T47D (cell line): ENCODE results near the gene ASB18.

Source experiments
- DNase-seq, 2 experiments: peaks; one replicate each; pipeline versions ENCODE4 v3.0.0 to v3.0.0-alpha.2; 2011 to 2012; ENCODE audit warnings: low read depth in 1 of 2, low spot score in 1 of 2
- JUND ChIP-seq: IDR thresholded peaks from 2 replicates; pipeline ENCODE4 v1.6.1; 2012; ENCODE audit warnings: low read depth
- in situ Hi-C: cut with HindIII; loops from 2 replicates; pipeline ENCODE4 v1.10.0; 2016; ENCODE audit warnings: low sequenced_read_pairs, low pct_unique_long_range_greater_than_20kb

ASB18 gene

DNA sequence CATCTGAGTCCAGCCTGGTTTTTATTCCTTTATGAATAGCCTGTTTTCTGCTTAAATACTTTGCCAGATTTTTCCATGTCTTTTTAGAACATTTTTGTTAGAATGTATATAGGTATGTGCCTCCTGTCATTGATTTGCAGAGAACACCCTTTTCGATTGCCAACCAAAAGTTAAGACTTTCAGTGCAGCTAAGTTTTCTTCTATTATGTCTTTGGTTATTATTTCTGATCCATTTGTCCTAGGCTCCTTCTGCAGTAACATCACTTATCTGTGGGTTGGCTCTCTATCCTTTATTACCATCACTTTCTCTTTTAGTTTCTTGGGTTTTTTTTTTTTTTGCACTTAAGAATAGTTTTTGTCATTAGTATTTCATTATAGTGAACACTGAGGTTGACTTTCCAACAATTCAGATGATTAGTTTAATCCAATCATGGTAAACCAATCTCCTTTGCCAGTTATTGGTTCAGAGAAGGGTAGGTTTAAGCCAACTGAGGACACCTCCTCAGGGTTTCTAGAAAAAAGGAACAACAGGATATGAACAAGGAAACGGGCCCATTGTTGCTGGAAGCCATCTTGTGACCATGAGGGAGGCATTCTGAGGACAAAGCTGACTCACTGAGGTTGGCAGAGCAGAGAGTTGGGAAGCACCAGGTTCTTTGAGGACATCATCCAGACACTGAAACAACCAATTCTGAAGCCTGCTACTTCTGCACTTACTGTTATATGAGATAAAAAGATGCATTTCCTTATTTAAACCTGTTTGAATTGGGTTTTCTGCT, 58.1 kb downstream of the ASB18 start:
- in situ Hi-C loops: no loop called here
- no peak for TF ChIP-seq JUND
- DNase-seq: no peak

GRCh38 chr2:236204953-236205352, 59.3 kb downstream of the ASB18 start:
- no peak for DNase-seq
- no peak for TF ChIP-seq JUND
- in situ Hi-C loops: no loop called here

GRCh38 chr2:236200378-236200777, 63.8 kb downstream of the ASB18 start:
- DNase-seq: no peak
- no peak for TF ChIP-seq JUND
- in situ Hi-C loops: no loop called here

DNA sequence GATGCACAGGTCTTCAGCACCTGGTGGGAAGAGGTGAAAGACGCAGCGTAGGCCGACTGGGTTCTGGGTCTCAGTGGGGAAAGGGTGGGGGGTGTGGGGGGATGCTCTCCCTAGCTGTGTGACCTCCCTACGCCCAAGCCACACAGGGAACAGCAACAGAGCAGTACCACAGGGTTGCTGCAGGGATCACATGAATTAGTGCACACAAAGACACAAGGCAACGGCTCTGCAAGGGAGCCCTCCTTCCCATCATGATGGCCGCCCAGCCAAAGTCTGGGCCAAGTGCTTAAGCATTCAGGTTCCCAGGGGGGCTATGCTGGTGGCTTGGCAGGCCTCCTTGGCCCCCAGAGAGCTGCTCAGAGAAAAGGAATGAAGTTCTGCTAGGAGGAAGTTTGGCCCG, 67.8 kb downstream of the ASB18 start:
- in situ Hi-C loops: no loop called here
- no peak for DNase-seq
- no peak for TF ChIP-seq JUND

DNA sequence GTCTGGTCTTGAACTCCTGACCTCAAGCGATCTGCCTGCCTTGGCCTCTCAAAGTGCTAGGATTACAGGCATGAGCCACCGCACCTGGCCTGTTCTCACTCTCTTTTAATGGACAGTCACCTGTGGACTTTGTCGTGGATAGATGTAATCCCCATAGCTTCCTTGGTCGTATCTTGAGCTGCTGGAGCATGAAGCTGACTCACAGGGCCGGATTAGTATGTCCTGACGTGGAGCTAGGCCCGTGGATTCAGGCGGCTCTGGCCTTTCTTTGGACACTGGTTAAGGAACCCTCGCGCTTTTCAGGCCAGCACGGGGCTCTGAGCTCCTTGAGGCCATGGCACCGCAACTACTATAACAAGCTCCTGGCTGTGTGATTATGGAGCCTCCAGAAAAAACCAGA, 68.5 kb downstream of the ASB18 start:
- in situ Hi-C loops: no loop called here
- no peak for TF ChIP-seq JUND

GRCh38 chr2:236194786-236195185, 69.4 kb downstream of the ASB18 start:
- DNase-seq: no peak
- no peak for TF ChIP-seq JUND
- in situ Hi-C loops: no loop called here

More for the DNA sequence above, 68.5 kb downstream of the ASB18 start:
- no peak for DNase-seq

DNA sequence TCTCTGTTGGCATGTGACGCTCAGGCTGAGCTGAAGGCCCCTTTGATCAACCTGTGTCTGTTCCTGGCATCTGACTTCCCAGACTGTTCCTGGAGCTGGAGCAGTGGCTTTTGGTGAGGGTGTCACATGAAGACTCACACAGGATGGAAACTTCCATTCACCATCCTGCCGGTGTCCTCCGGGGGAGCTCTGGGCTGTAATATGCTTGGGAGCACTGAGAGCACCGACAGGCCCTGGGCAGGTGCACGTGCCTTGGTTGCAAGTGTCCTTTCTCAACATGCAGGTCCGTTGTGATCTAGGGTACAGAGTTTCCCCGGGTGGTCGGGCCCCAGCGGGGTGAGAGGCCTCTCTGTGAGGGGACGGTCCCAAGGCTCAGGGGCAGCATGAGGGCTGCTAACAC, 71.2 kb downstream of the ASB18 start:
- DNase-seq: peak in 1 of 2 experiments; percentile 36
- TF ChIP-seq JUND: no peak
- in situ Hi-C loops: no loop called here

- in situ Hi-C loops: no loop called here
- DNase-seq: no peak
- TF ChIP-seq JUND: no peak
These were observed 73.5 kb downstream of the ASB18 start for GRCh38 chr2:236190674-236191073.

- in situ Hi-C loops: no loop called here
- TF ChIP-seq JUND: no peak
- no peak for DNase-seq
These were observed 79.5 kb downstream of the ASB18 start for GRCh38 chr2:236184701-236185100.

DNA sequence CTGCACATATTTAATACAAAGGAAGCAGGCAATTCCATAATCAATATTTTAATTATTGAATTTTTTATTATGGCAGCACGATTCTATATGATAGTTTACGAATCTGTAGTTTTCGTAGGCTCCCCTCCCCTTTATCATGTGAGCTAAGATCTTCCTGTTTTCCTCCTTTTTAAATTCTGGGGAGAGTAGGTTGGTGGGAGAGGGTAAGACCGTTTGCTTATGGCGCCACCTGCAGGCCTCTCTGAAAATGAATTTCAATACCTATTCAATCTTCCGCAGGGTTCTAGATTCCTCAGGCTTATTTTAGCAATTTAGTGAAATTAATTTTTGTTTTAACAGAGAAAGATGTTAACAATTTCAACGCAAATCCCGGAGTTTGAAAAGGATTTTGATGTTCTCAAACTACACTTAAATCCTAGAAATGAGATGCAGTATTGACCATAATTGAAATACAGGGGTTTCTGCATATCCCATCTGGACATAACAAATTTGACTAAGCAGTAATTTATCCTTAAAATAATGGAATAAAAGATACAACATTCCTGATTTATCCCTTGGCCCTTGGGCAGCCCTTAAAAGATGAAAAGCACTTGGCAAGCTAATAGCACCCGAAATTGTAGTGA, 83.3 kb downstream of the ASB18 start:
- TF ChIP-seq JUND: no peak
- in situ Hi-C loops: no loop called here
- DNase-seq: peak; percentile 50 to 62

DNA sequence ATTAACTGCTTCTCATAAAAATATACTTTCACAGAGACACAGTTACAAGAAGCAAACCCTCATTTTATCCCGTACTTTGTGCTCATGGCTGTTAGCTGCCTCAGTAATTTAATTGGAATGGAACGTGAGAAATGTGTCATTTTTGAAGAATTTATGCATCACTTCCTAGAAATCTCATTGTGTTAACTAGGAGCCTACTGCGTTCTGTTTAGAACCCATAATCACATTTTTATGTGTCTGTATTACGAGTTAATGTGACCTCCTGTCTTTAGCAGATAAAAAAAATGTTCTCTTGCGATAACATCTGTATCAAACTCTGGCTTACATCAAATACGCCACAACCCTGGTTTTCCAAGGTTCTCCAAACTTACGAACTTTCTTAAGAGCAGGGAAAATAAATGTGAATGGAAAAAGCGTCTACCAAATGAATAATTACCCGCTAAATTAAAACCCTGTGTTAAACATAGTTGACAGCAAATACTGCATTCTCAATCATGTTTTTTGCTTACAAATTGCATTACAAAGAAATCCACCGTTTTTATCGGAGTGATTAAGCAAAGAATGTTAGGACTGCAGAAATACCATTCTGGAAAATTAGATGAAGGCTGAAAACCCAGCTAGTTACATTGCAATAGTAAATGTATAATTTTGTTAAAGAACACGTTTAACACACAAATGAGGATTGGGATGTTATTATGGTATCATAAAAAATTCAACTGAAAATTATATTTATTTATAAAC, 84.0 kb downstream of the ASB18 start:
- DNase-seq: no peak
- in situ Hi-C loops: no loop called here
- no peak for TF ChIP-seq JUND

DNA sequence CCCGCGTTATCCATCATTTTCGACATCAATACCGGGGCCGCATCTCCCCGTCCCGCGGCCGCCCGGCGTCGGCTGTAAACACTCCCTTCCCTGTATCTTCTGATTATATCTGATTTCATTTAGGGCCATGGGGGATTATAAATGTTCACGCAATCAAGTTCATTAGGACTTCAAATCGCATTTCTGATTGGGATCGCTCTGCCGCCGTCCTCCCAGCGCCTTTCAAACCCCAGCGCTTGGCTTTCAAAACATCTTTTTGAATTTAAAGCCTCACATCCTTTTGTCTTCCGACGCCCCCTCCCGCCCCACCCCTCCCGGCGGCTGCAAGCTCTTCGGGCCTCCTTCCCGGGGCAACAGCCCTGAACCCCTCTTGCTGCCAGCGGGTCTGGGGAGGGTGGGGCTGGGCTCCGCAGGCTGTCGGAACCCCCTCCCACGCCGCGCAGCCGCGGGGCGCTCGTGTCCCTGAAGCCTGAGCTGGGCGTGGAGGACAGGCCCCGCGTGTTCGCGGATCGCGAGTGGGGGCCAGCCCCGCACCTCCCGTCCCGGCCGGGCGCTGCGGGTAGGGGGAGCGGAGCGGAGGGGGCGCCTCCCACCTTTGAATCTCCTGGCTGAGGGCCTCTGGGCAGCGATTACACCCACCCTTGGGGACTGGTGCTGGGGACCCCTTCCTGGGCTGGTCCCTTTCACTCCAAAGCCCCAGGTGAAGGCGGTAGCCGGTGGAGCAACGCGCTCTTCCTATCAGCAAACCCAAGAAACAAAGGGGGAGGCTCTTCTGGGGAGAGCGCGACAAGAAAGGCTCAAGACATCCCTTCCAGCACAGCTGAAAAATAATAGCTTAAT, 84.8 kb downstream of the ASB18 start:
- TF ChIP-seq JUND: no peak
- in situ Hi-C loops: no loop called here
- DNase-seq: no peak

GRCh38 chr2:236178890-236179235, 85.3 kb downstream of the ASB18 start:
- in situ Hi-C loops: no loop called here
- TF ChIP-seq JUND: no peak
- no peak for DNase-seq
